Measurements from ENCODE around the gene H1-8. TPM values are rescaled to one million over a fixed set of nuclear protein-coding genes. Genes with fewer than 3 reads are reported as not detected.
A peak's percentile ranks its signal among the peaks of the same experiment; 100 is the strongest.

Gene H1-8
- total and polyA plus RNA-seq, 8 donors: not detected

DNA sequence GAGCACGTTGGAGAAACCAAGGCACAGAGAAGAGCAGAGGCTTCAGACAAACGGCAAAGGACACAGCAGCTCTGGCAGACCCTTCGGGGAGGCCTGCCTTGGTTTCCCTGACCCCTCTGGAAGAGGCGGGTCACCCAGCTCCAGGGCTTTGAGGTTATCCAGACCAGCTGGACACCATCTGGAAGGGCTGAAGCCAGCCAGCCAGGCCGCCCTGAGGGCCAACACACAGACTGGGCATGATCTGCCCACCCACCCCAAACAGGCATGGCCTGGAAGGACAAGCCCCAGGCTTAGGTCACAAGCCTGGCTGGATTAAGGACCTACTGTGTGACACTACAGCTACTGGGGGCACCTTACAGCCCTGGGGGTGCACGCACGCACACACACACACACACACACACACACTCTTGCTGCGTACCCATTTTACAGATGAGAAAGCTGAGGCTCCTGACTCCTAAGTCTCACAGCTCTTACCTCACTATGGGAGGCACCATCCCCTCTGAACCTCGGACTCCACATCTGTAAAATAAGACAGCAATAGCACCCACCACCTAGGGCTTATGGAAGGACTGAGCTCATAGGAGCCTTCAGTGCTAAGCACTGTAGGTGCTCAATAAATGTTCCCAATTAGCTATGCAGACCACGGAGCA lies 52.7 kb downstream of the H1-8 start:
- Histone ChIP-seq H3K4me1 (peaks cover 80 to 97% (median 87%) of the 10 kb centered on the region in 4 donors), H3K27ac (peak overlapping the region; percentile 62 to 88 (median 81)), H3K4me3 (peak overlapping the region in 1 of 4 donors; percentile 15), H3K9me3 (no peaks in the 10 kb centered on the region), H3K27me3 (no peaks in the 10 kb centered on the region), H3K36me3 (no peaks in the 10 kb centered on the region)
- intact Hi-C loops (cut with DNase I; ENCODE audit: low total_unique reads): no loop called here
- no peak for DNase-seq
- TF ChIP-seq POLR2AphosphoS5 (IDR thresholded peaks at IDR 0.05): no peak
- whole genome bisulfite sequencing, 5 donors: 60 to 81% (median 71%) methylated on average over 6 to 10 of the region's 10 CpGs

DNA sequence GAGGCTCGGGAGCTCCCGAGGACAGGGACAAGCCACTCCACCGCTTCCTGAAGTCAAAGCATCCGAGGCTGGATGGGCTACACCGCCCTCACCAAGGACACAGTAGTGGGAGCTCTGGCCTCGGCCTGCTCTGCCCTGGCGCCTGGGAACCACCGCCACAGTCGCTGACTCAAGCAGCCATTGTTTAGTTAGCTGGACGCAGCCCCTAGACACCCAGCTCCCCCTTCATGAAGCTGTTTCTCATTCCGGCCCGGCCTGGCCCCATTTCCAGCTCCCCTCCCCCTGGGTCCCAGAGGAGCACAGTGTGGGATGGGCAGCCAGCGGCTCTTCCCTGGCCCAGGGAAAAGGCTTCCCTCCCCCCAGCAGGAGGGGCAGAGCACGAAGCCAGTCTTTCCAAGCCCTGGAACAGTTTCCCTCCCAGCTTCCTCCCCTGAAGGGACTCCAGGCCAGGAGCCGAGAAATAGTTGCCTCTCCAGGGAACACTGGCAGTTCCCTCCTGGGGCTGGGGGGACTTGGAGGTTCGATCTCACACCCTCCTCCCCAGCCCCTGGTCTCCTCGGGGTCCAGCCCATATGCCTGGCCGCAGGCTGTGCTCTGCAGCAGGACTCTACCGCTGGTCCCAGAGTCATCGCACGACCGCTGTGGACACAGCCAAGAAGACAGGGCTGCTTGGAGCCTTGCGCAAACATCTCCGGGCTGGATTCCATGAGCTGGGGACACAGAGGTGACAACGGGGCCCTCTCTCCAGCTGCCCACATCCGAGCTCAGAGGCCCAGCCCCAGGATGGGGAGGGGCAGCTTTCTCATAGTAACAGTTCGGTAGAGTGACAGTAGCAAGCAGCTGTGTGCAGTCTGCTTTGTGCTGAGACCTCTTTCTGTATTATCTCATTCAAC lies 53.5 kb downstream of the H1-8 start:
- intact Hi-C loops (cut with DNase I; ENCODE audit: low total_unique reads): no loop called here
- peak overlapping the region in 2 of 4 donors; percentile 6 to 15 for H3K4me3 ChIP-seq
- H3K27ac ChIP-seq: peak overlapping the region; percentile 62 to 88 (median 81)
- no peaks in the 10 kb centered on the region for H3K27me3 ChIP-seq
- no peaks in the 10 kb centered on the region for H3K9me3 ChIP-seq
- H3K36me3 ChIP-seq: no peaks in the 10 kb centered on the region
- DNase-seq: peak in 1 of 2 donors; percentile 93
- 36 to 61% (median 54%) methylated on average over 21 to 27 of the region's 27 CpGs for WGBS, 5 donors
- H3K4me1 ChIP-seq: peaks cover 80 to 99% (median 90%) of the 10 kb centered on the region in 4 donors
- TF ChIP-seq EP300 (IDR thresholded peaks at IDR 0.05) (no peak), POLR2A (IDR thresholded peaks at IDR 0.05) (no peak), POLR2AphosphoS5 (IDR thresholded peaks at IDR 0.05) (peak in 2 of 3 donors; percentile 15 to 27)

DNA sequence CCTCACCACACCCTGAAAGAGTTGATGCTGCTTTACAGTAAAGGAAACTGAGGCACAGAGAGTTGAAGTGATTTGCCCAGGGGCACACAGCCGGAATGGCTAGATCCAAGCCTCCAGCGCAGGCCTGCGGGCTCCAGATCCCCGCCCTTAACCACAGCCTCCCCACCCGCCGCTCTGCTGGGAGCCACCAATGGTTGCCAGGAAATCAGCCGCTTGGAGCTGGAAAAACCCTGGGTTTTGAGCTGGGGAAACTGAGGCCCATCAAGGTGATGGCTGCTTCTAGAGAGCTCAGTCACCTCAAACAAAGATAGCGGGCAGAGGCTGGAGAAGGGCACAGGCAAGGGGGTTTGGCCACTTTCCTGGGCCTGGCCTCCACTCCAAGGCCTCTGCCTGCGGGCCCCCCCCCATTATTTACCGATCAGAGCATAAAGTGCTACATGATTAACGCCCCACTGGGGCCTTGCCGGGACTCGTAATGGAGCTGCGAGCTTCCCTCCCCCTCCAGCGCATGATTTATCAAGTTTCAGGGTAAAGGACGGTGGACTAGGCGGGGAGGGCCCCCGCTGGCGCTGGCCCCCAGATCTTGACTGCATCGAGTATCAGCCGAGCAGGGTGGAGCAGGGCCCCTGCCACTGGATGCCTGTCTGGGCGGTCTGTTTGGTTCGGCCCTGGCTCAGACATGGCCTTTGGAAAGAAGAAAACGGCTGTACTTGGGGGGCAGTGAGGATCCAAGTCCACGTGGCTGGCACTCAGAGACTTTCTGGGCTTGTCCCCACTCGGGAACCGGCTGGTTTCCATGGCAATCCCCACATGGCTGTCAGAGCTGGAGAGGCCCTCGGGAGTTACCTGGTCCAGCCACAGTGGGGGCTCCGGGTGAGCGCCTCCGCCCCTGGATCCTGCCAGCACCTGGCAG lies 54.4 kb downstream of the H1-8 start:
- Histone ChIP-seq H3K4me1 (peaks cover 78 to 100% (median 91%) of the 10 kb centered on the region in 4 donors), H3K9me3 (no peaks in the 10 kb centered on the region), H3K27me3 (no peaks in the 10 kb centered on the region), H3K27ac (peak overlapping the region; percentile 62 to 88 (median 81)), H3K4me3 (peak overlapping the region in 2 of 4 donors; percentile 5 to 16), H3K36me3 (peaks cover 0 to 3% (median 0%) of the 10 kb centered on the region in 4 donors)
- TF ChIP-seq POLR2A (IDR thresholded peaks at IDR 0.05) (no peak), EP300 (IDR thresholded peaks at IDR 0.05) (no peak), POLR2AphosphoS5 (IDR thresholded peaks at IDR 0.05) (no peak)
- TF ChIP-seq, protein P1, sequence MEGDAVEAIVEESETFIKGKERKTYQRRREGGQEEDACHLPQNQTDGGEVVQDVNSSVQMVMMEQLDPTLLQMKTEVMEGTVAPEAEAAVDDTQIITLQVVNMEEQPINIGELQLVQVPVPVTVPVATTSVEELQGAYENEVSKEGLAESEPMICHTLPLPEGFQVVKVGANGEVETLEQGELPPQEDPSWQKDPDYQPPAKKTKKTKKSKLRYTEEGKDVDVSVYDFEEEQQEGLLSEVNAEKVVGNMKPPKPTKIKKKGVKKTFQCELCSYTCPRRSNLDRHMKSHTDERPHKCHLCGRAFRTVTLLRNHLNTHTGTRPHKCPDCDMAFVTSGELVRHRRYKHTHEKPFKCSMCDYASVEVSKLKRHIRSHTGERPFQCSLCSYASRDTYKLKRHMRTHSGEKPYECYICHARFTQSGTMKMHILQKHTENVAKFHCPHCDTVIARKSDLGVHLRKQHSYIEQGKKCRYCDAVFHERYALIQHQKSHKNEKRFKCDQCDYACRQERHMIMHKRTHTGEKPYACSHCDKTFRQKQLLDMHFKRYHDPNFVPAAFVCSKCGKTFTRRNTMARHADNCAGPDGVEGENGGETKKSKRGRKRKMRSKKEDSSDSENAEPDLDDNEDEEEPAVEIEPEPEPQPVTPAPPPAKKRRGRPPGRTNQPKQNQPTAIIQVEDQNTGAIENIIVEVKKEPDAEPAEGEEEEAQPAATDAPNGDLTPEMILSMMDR (IDR thresholded peaks at IDR 0.05): no peak
- peak in 1 of 2 donors; percentile 80 for DNase-seq
- intact Hi-C loops (cut with DNase I; ENCODE audit: low total_unique reads): no loop called here
- WGBS, 5 donors: 38 to 51% (median 41%) methylated on average over 23 to 31 of the region's 31 CpGs

DNA sequence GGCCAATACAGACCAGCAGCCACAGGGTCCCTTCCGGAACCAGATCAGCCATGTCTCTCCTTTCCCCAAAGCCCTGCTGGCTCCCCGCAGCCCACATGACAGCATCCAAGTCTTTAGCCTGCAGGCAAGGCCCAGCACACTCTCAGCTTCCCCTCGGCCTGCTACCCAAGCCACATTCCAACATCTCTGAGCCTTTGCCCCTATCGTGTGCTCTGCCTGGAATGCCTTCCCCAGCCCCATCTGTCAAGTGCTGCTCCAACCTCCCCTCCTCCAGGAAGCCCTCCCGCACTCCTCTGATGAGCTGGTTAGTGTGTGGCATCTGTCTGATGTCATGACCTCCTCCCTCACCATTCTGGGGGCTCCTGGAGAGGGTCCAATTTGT lies 55.0 kb downstream of the H1-8 start:
- peak in 1 of 2 donors; percentile 43 for DNase-seq
- H3K4me1 ChIP-seq: peaks cover 79 to 100% (median 91%) of the 10 kb centered on the region in 4 donors
- TF ChIP-seq EP300 (IDR thresholded peaks at IDR 0.05) (no peak), POLR2AphosphoS5 (IDR thresholded peaks at IDR 0.05) (no peak)
- TF ChIP-seq, protein P1 (IDR thresholded peaks at IDR 0.05): no peak
- intact Hi-C loops (cut with DNase I; ENCODE audit: low total_unique reads): no loop called here
- peak overlapping the region; percentile 62 to 88 (median 81) for H3K27ac ChIP-seq
- H3K27me3 ChIP-seq: no peaks in the 10 kb centered on the region
- H3K36me3 ChIP-seq: peaks cover 0 to 3% (median 0%) of the 10 kb centered on the region in 4 donors
- no peaks in the 10 kb centered on the region for H3K9me3 ChIP-seq
- H3K4me3 ChIP-seq: no peak overlapping the region
- WGBS, 5 donors: 54 to 73% (median 64%) methylated on average over 5 of the region's 5 CpGs
